K562 (cell line): ENCODE results near the gene EGFL7. TPM values are rescaled to one million over a fixed set of nuclear protein-coding genes. Genes with fewer than 3 reads are reported as not detected.

Experiments used
- ADNP ChIP-seq: fragments of 200-800 bp; sonication (Bioruptor generic); IDR thresholded peaks from 2 replicates; pipeline ENCODE4 v1.6.1; 2016; ENCODE audit warnings: missing genetic modification characterization, missing compliant biosample characterization
- ATF2 ChIP-seq: sonication (generic); formaldehyde crosslinking; IDR thresholded peaks from 2 replicates; pipeline ENCODE4 v1.8.1; 2022; ENCODE audit warnings: missing genetic modification reagents
- CBX3 ChIP-seq, 2 experiments: IDR thresholded peaks; 1 replicate in 1 of 2; 2 replicates in 1 of 2; pipeline ENCODE4 v1.6.1; 2012; ENCODE audit warnings: inconsistent platforms in 2 of 2, low read length in 2 of 2, borderline replicate concordance in 1 of 2, control low read depth in 1 of 2
- CREB3 ChIP-seq: fragments of 450-650 bp; conservative IDR thresholded peaks from 2 replicates; pipeline ENCODE4 v1.6.1; 2016; ENCODE audit warnings: missing genetic modification characterization, low read depth, mild to moderate bottlenecking, missing compliant biosample characterization, moderate library complexity
- CTBP1 ChIP-seq: fragments of 450-650 bp; IDR thresholded peaks from 2 replicates; pipeline ENCODE4 v1.6.1; 2016; ENCODE audit warnings: borderline replicate concordance
- EGR1 ChIP-seq: fragments of 450-650 bp; conservative IDR thresholded peaks from 2 replicates; pipeline ENCODE4 v1.6.1; 2017; ENCODE audit warnings: mild to moderate bottlenecking
- GTF3C2 ChIP-seq: IDR thresholded peaks from 3 replicates; pipeline ENCODE4 v1.6.1; 2011; ENCODE audit warnings: borderline replicate concordance, mild to moderate bottlenecking, moderate library complexity; ENCODE audit not compliant: insufficient read length; ENCODE audit errors: extremely low read depth
- MAFF ChIP-seq: IDR thresholded peaks from 2 replicates; pipeline ENCODE4 v1.6.1; 2012; ENCODE audit warnings: low read length, improper control_type of control experiment
- MAX ChIP-seq: sonication (generic); formaldehyde crosslinking; IDR thresholded peaks from 2 replicates; pipeline ENCODE4 v1.9.0; 2022; ENCODE audit warnings: mild to moderate bottlenecking, missing genetic modification reagents
- MCM3 ChIP-seq: fragments of 450-650 bp; IDR thresholded peaks from 2 replicates; pipeline ENCODE4 v1.6.1; 2016
- MEF2A ChIP-seq: IDR thresholded peaks from 2 replicates; pipeline ENCODE4 v1.6.1; 2011; ENCODE audit warnings: low read depth, mild to moderate bottlenecking, low read length, moderate library complexity; ENCODE audit not compliant: control insufficient read depth
- PPARD ChIP-seq: fragments of 250-450 bp; sonication (Bioruptor Pico); IDR thresholded peaks from 2 replicates; pipeline ENCODE4 v1.8.0; 2022; ENCODE audit warnings: inconsistent platforms, mild to moderate bottlenecking, moderate library complexity
- SIRT6 ChIP-seq: IDR thresholded peaks from one replicate; pipeline ENCODE4 v1.6.1; 2012; ENCODE audit warnings: low read depth, mild to moderate bottlenecking, control low read depth, inconsistent platforms, low read length, moderate library complexity
- TCF15 ChIP-seq: fragments of 250-450 bp; sonication (Bioruptor Pico); IDR thresholded peaks from 2 replicates; pipeline ENCODE4 v1.8.0; 2022; ENCODE audit warnings: moderate library complexity, mild to moderate bottlenecking, inconsistent platforms
- TFAM ChIP-seq: fragments of 250-450 bp; sonication (Bioruptor Pico); conservative IDR thresholded peaks from 2 replicates; pipeline ENCODE4 v1.5.0; 2021; ENCODE audit warnings: mild to moderate bottlenecking, moderate library complexity
- TGIF2 ChIP-seq: sonication (generic); formaldehyde crosslinking; IDR thresholded peaks from 2 replicates; pipeline ENCODE4 v1.8.1; 2022; ENCODE audit warnings: mild to moderate bottlenecking, missing genetic modification reagents, moderate library complexity
- ZEB2 ChIP-seq: fragments of 450-650 bp; IDR thresholded peaks from 2 replicates; pipeline ENCODE4 v1.6.1; 2016
- ZNF143 ChIP-seq: sonication (generic); formaldehyde crosslinking; IDR thresholded peaks from 2 replicates; pipeline ENCODE4 v1.9.0; 2022; ENCODE audit warnings: mild to moderate bottlenecking, missing genetic modification reagents
- ZNF232 ChIP-seq: sonication (generic); formaldehyde crosslinking; IDR thresholded peaks from 2 replicates; pipeline ENCODE4 v1.8.0; 2022; ENCODE audit warnings: mild to moderate bottlenecking, missing genetic modification reagents
- ZNF408 ChIP-seq: fragments of 250-450 bp; sonication (Bioruptor Pico); IDR thresholded peaks from 2 replicates; pipeline ENCODE4 v1.4.0; 2020; ENCODE audit warnings: low read depth, mild to moderate bottlenecking, moderate library complexity
- ZNF586 ChIP-seq: fragments of 450-650 bp; formaldehyde crosslinking; conservative IDR thresholded peaks from 2 replicates; pipeline ENCODE4 v1.4.0; 2020; ENCODE audit warnings: mild to moderate bottlenecking, moderate library complexity
- polyA plus RNA-seq, 8 experiments: library from polyadenylated mRNA; depleted of rRNA in 4 of 8; stranded (reverse) in 5 of 8; unstranded in 3 of 8; fragments of >200 nt; fragmentation: Nextera tagmentation in 2 of 8; fragmentation: Illumina TruSeq in 1 of 8; extraction: Ambion mirVana in 2 of 8; extraction: Trizol in 1 of 8; gene quantifications; 2 replicates each; pipeline versions ENCODE4 v1.2.1 to v1.2.3, GENCODE V29; 2011 to 2014; ENCODE audit warnings: inconsistent platforms in 1 of 8, missing spikeins in 1 of 8
- total RNA-seq, 7 experiments: library from RNA; depleted of rRNA in 6 of 7; stranded (reverse); fragments of >200 nt in 6 of 7; fragmentation: Illumina TruSeq in 2 of 7; extraction: Trizol in 2 of 7; gene quantifications; 2 replicates each; pipeline versions ENCODE4 v1.2.1 to v1.2.3, GENCODE V29; 2011 to 2021; ENCODE audit warnings: low replicate concordance in 1 of 7

EGFL7 gene
- total and polyA plus RNA-seq, 9 of the 15 experiments (the other 6 are each of a cell fraction or from before 2014, with no cell fraction given) = 1.5 to 286 (median 55.5) TPM

- TF ChIP-seq CREB3 = no peak; the same call in 1 of the 2 replicates
- no peak for TF ChIP-seq ZNF586
- no peak for TF ChIP-seq TCF15
- peak; percentile 91 for TF ChIP-seq EGR1
- no peak for TF ChIP-seq SIRT6
- peak; percentile 83 for TF ChIP-seq MAX
- no peak for TF ChIP-seq PPARD (CRISPR knock-in tag)
- no peak for TF ChIP-seq ZNF232
- no peak for TF ChIP-seq ZEB2
- peak in 1 of 2 experiments; percentile 48; a peak in 1 of 3 replicates for TF ChIP-seq CBX3 (IDR thresholded peaks at IDR 0.05; ENCODE audit: borderline replicate concordance in 1 of 2, low read length in 2 of 2)
- TF ChIP-seq TFAM (CRISPR knock-in tag) = no peak
- no peak for TF ChIP-seq ADNP (tag)
- TF ChIP-seq MEF2A = no peak
- TF ChIP-seq MCM3 = no peak
- no peak for TF ChIP-seq GTF3C2
- no peak for TF ChIP-seq ATF2 (CRISPR knock-in tag)
- TF ChIP-seq MAFF = no peak
- no peak for TF ChIP-seq ZNF143 (CRISPR knock-in tag)
- TF ChIP-seq ZNF408 (CRISPR knock-in tag) = no peak
- no peak for TF ChIP-seq TGIF2 (CRISPR knock-in tag)
- TF ChIP-seq CTBP1 = 0 out of 2 replicates have a peak, but pooled peaks have one; percentile 21
Measured at GRCh38 chr9:136645903-136646754, 16.6 kb upstream of the EGFL7 start (continued).
